Stimulated activated CD8-positive, alpha-beta memory T cell treated with anti-CD3 and anti-CD28 coated beads, Interleukin-7, amount 100 ng/mL, for 24 hours (primary cell): Measurements from ENCODE around the gene DSTYK.

ENCODE experiments used
- DNase-seq: peaks from one replicate; pipeline ENCODE4 v3.0.0-alpha.2; 2020; ENCODE audit warnings: low read depth

Gene DSTYK

GRCh38 chr1:205128050-205128449 lies 83.5 kb downstream of the DSTYK start:
- DNase-seq = no peak

GRCh38 chr1:205127646-205128045 lies 83.9 kb downstream of the DSTYK start:
- DNase-seq = no peak

GRCh38 chr1:205124726-205125125 lies 86.8 kb downstream of the DSTYK start:
- DNase-seq = no peak

GRCh38 chr1:205122489-205122882 lies 89.0 kb downstream of the DSTYK start:
- DNase-seq = no peak

GRCh38 chr1:205121660-205122488 lies 89.6 kb downstream of the DSTYK start, which contains the start of gene RBBP5:
TSS of gene RBBP5 (minus strand) at chr1:205121978. CDS start at chr1:205121873, 105 bp downstream.
- DNase-seq = peak; percentile 94

GRCh38 chr1:205118752-205119151 lies 92.8 kb downstream of the DSTYK start:
- no peak for DNase-seq

- no peak for DNase-seq
These were observed 100.1 kb downstream of the DSTYK start for GRCh38 chr1:205111354-205111753.

GRCh38 chr1:205109711-205110110 lies 101.8 kb downstream of the DSTYK start:
- no peak for DNase-seq

GRCh38 chr1:205109269-205109668 lies 102.2 kb downstream of the DSTYK start:
- DNase-seq = no peak

GRCh38 chr1:205108464-205108863 lies 103.0 kb downstream of the DSTYK start:
- DNase-seq = no peak

GRCh38 chr1:205107327-205107726 lies 104.2 kb downstream of the DSTYK start:
- DNase-seq = no peak

- no peak for DNase-seq
These were observed 109.1 kb downstream of the DSTYK start for GRCh38 chr1:205102404-205102803.

- no peak for DNase-seq
These were observed 113.3 kb downstream of the DSTYK start for GRCh38 chr1:205098242-205098641.

- DNase-seq = no peak
These were observed 116.1 kb downstream of the DSTYK start for GRCh38 chr1:205095422-205095821.
